ENCODE measurements around the gene PIR. TPM values are rescaled to one million over a fixed set of nuclear protein-coding genes. Genes with fewer than 3 reads are reported as not detected.
A peak's percentile ranks its signal among the peaks of the same experiment; 100 is the strongest.

PIR gene
- total RNA-seq, 1 donor from 2014 or later = 19.8 TPM

- intact Hi-C loops (cut with DNase I) = no loop called here
Measured at GRCh38 chrX:15399962-15400391, 93.2 kb downstream of the PIR start.

DNA sequence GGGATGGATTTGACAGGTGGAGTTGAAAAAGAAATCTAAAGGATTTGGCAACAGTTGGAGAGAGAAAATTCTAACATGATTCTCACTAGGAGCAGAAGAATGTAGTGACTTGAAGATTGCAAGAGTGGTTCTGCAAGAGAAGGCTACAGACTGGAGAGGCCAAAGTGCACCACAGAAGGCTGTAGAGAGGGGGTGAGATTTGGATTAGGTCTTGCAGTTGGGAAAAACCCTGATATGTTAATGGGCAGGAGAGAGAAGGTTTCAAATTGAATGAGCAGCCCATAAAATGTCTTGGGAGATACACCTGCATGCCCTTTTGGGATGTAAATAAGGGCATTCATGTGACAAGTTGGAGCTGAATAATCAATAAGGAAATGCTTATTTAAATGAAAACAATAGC, 94.3 kb downstream of the PIR start:
- Histone ChIP-seq H3K9me3 (no peaks in the 10 kb centered on the region), H3K36me3 (no peaks in the 10 kb centered on the region), H3K27ac (no peak overlapping the region), H3K27me3 (ENCODE audit: low read depth) (no peaks in the 10 kb centered on the region), H3K4me3 (no peak overlapping the region), H3K4me1 (no peaks in the 10 kb centered on the region)
- TF ChIP-seq, protein P1, sequence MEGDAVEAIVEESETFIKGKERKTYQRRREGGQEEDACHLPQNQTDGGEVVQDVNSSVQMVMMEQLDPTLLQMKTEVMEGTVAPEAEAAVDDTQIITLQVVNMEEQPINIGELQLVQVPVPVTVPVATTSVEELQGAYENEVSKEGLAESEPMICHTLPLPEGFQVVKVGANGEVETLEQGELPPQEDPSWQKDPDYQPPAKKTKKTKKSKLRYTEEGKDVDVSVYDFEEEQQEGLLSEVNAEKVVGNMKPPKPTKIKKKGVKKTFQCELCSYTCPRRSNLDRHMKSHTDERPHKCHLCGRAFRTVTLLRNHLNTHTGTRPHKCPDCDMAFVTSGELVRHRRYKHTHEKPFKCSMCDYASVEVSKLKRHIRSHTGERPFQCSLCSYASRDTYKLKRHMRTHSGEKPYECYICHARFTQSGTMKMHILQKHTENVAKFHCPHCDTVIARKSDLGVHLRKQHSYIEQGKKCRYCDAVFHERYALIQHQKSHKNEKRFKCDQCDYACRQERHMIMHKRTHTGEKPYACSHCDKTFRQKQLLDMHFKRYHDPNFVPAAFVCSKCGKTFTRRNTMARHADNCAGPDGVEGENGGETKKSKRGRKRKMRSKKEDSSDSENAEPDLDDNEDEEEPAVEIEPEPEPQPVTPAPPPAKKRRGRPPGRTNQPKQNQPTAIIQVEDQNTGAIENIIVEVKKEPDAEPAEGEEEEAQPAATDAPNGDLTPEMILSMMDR (IDR thresholded peaks at IDR 0.05) = no peak
- ATAC-seq (no peak), DNase-seq (no peak)
- intact Hi-C loops (cut with DNase I) = no loop called here

More at GRCh38 chrX:15399962-15400391, 93.2 kb downstream of the PIR start:
- Histone ChIP-seq H3K27me3 (ENCODE audit: low read depth) (no peaks in the 10 kb centered on the region), H3K4me1 (no peaks in the 10 kb centered on the region), H3K36me3 (no peaks in the 10 kb centered on the region), H3K4me3 (no peak overlapping the region), H3K27ac (no peak overlapping the region), H3K9me3 (no peaks in the 10 kb centered on the region)
- DNase-seq (no peak), ATAC-seq (no peak)
- TF ChIP-seq, protein P1 (IDR thresholded peaks at IDR 0.05) = no peak

DNA sequence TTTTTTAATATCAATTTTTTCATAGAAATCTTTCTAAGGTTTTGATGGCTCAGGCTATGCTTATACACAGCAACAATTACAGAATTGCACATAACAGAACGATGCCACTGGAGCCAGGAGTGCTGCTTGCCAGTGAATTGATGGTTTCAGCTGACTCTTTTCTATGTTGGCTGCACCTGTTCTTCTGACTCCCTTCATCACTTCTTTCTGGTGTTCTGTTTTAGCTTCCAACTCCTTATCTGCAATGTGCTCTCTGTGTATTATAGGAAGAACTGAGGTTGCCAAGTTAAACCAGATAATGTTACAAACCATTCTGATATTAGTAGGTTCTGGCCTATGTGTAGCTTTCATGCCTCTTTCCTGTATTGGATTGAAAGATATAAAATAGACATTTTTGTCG, 97.3 kb downstream of the PIR start:
- Histone ChIP-seq H3K9me3 (no peaks in the 10 kb centered on the region), H3K4me3 (no peak overlapping the region), H3K27ac (no peak overlapping the region), H3K4me1 (no peaks in the 10 kb centered on the region), H3K27me3 (ENCODE audit: low read depth) (no peaks in the 10 kb centered on the region), H3K36me3 (no peaks in the 10 kb centered on the region)
- DNase-seq = no peak
- TF ChIP-seq, protein P1 (IDR thresholded peaks at IDR 0.05) = no peak
- no peak for ATAC-seq
- intact Hi-C loops (cut with DNase I) = no loop called here

GRCh38 chrX:15391850-15392249, 101.3 kb downstream of the PIR start:
- ATAC-seq (no peak), DNase-seq (no peak)
- Histone ChIP-seq H3K27me3 (ENCODE audit: low read depth) (no peaks in the 10 kb centered on the region), H3K27ac (no peak overlapping the region), H3K36me3 (no peaks in the 10 kb centered on the region), H3K4me1 (no peaks in the 10 kb centered on the region), H3K9me3 (no peaks in the 10 kb centered on the region), H3K4me3 (no peak overlapping the region)
- intact Hi-C loops (cut with DNase I) = no loop called here
- TF ChIP-seq, protein P1 (IDR thresholded peaks at IDR 0.05) = no peak

DNA sequence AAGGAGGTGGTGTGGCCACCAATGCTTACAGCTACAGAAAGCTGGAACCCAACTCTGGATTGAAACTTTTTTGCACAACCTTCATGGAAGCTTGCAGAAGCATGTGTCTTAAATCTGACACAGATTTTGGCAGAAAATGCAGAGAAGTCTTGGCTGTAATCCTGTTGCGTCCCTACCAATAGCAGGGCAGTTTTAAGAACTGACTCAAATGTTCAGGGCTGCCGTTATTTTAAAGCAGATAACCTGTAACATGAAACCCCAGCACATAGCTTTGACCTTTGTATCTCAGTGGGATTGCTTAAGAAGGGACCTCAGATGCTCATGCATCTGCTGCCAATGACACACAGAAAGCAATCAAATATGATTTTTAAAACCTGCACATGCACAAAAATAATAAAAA, 108.8 kb downstream of the PIR start, which contains the start of gene VEGFD:
Gene VEGFD, minus strand, starts transcription at position 110 of the 400 bp plus-strand sequence. CDS start 467 bp downstream, outside the sequence.
- no peak for ATAC-seq

More for the DNA sequence above, 108.8 kb downstream of the PIR start, which contains the start of gene VEGFD:
- H3K4me3 ChIP-seq = peak within 1 kb of the TSS; percentile 19
- no peaks in the 10 kb centered on the region for H3K36me3 ChIP-seq
- H3K9me3 ChIP-seq = no peaks in the 10 kb centered on the region
- TF ChIP-seq, protein P1 (IDR thresholded peaks at IDR 0.05) = no peak
- DNase-seq = no peak
- no peaks in the 10 kb centered on the region for H3K27me3 ChIP-seq (ENCODE audit: low read depth)
- no peak within 1 kb of the TSS for H3K27ac ChIP-seq
- intact Hi-C loops (cut with DNase I) = no loop called here
- H3K4me1 ChIP-seq = no peaks in the 10 kb centered on the region

Data from lower lobe of right lung (tissue), 2 donors.